GM21381 (cell line): ENCODE measurements around the gene COL15A1.

ENCODE experiments used
- ATAC-seq: cut with Tn5 transposase; IDR thresholded peaks from one replicate; pipeline ENCODE4 v1.9.1; 2021; ENCODE audit warnings: mild to moderate bottlenecking, moderate library complexity; ENCODE audit not compliant: unreplicated experiment

The COL15A1 gene

DNA sequence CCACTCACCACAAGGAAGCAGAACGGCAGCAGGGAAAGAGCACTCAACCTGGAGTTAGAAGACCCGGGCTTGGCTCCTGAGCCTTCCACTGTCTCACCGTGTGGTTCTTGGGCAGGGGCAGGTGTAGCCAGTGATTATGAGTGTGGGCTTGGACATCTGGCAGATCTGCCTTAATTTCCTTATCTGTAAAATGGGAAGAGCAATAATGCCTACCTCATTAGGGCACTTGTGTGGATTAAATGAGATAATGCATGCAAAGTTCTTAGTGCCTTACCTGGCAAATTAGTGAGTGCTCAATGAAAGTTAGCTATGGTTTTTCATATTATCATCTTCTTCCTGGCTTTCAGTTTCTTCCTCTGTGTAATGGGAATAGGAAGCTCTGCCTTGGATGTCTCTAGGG is 28.1 kb upstream of the COL15A1 start:
- no peak for ATAC-seq

DNA sequence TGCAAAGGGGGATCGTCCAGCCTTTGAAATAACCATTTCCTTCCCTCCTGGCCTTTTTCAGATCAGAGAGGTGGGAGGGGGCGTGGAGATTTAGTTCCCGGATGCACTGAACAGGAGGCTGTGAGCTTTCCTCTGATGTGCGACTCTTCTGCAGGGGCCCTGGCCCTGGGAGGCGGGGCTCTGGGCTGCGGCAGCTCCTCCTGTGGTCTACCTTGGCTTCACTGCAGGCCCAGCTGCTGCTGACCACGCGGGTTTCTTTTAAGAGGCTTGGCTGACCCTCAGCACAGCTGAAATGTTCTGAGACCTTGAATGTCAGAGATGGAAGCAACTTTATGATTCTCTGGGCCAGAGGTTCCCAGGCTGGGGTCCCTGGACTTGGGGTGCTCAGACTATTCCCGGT is 27.0 kb upstream of the COL15A1 start:
- no peak for ATAC-seq

DNA sequence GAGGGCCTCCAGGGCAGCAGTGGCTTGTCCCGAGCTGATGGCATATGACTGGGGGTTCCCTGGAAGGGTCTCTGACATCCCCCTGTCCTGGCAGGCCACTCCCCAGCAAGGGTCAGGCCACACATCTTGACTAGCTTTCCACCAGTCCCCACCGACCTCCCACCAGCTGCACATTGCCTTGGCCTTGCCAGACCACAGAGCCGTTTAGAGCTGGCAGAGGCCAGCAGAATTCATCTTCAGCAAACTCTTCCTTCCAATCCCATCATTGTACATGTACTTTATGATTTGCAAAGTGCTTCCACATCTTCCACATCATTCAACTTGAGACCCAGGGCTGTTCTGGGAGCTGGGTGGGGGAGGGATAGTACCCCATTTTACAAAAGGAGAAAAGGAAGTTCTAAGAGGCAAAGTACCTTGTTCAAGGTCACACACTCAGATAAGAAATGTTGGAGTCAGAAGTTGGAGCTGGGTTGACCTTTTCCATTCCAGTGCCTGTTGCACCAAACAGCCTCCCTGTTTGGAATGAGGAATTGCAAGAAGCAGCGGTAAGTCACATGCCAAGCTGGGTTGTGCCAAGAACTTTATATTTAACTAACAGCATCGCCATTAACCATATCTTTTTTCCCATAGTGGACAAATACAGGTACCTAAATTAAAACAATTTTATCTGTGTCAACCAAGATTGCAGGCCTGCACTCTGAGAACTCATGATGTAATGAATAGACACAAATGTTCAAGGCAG is 25.8 kb upstream of the COL15A1 start:
- ATAC-seq, result no peak

DNA sequence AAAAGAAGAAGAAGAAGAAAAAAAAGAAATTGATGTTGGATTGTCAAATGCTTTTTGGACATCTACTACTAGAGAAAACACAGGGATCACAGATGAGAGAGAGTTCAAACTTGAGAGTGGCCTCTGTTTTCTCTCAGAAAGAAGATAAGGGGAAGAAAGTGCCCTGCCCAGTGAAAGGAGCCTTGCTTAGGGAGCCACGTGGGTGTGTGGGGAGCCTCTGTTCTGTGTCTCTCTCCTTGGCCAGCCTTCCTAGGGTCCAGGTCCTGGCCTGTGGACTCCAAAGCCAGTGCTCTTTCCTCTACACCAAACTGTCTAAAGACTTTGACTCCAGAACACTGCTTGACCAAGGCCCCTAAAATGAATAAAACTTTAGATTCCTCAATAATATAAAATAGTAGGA is 22.0 kb upstream of the COL15A1 start:
- no peak for ATAC-seq

DNA sequence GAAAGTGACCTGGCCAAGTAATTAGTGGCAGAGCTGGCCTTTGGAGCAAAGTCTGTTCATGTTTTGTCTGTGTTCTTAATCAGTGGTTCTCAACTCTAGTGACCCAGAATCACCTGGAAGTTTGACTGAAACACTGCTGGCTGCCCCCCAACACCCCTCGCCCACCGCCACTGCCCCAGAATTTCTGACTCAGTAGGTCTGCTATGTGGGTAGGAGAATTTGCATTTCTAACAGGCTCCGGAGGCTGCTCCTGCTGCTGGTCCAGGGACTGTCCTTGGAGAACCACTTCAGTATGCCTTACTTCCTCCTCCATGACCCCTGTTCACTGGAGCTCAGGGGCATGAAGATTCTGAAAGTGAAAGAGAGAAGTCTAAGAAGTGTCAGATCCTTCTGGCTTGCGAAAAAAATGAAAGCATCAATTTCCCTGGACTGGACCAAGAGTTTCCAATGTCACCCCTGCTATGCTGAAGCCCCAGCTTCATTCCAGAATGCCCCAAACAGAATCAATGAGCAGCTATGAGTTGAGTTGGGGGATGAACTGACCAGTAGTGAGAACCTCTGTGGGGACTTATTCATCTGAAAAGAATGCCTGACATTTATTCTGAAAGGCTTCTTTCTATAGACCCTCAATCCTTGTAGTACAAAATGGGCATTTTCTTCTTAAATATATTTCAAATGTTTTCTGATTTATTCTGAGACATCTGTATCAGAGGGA is 20.8 kb upstream of the COL15A1 start:
- no peak for ATAC-seq

DNA sequence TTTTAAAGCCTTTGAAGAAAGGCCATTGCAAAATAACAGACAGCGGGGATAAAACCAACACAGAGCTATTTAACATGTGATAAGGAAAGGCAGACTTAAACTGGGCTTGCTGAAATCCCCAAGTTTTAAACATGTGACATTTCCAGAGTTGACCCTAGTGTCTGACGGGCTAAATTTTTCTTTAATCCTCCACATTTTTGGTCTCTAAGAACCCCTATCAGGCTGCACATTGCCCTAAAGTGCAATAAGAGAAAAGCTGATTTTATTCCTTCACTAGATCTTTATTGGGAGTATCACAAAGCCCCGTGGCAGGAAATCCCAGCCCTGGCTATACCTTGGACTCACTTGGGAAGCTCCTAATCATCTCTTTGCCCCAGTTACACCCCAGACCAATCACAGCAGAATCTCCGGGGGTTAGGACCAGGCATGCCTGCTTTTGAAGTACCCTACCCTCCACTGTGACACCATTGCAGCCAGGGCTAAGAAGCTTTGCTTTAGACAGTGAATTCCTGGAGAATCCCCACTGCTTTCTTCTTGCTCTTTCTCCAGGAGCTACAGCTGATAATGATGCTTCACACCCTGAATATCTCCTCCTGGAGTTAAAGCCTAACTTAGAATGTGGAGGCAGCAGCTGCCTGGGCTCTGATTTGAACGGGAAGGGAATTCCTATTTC is 20.1 kb upstream of the COL15A1 start:
- no peak for ATAC-seq

DNA sequence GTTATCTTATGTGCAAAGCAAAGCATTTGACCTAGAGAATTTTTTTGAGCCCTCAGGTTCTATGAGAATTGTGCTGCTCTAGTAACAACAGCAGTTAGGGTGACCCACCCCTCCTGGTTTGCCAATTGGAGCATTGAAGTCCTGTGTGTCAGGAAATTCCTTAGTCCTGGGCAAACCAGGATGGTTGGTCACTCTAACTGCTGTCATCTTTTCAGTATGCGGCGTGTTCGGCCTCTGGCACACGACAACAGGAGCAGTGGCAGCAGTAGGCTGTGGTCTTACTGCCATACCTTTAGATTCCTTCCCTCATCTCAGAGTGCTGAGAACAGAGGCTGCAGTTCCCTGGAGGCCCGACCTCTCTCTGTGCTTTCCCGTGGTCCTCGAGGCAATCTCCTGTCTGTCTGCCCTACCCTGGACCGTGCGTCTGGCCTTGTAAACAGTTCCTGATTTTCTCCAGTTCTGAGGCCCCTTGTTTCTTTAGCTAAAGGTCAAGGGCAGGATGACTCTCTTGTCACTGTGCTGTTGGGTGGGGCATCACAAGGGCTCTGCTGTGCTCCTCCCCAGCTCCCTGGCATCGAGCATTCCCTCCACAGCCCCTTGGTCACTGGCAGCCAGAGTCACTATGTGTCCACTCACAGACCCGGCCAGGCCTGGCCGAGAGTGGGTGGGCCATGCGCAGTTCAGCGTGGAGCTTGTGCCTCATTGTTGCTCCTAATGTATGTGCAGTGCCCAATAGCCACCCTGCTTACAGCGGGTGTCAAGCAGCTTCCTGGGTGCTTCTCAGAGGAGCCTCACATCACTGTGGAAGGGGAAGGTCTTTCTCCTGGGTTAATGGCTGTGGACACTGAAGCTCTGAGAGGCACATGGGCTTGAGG is 18.5 kb upstream of the COL15A1 start:
- no peak for ATAC-seq

DNA sequence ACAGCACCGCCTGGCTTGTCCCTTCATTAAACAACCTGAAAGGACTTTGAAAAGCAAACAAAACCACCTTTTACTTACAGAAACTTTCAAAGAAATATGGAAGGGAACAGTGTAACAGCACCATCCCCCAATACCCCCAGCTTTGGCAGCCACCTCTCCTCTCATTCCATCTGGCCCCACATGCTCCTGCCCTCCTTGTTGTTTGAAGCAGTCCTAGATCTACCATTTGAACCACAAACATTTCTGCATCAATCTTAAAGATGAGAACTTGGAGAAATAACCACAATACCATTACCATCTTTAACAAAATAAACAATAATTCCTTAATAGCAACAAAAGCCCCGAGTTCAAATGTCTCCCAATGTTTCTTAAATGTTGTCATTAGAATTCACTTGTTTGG is 17.8 kb upstream of the COL15A1 start:
- no peak for ATAC-seq

DNA sequence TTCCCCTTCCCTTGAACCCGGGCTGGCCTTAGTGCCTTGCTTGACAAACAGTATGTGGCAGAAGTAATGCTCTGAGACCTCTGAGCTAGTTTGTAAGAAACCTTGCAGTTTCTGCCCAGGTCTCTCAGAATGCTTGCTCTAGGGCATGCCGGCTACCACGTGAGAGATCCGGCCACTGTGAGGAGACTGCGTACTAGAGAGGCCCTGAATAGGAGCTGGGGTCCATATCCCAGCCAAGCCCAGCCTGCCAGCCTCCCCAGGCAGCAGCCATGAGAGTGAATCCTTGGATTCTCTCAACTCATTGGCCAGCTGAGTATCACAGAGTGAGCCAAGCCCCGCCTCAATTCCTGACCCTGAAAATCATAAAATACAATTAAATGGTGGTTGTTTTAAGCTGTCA is 16.0 kb upstream of the COL15A1 start:
- no peak for ATAC-seq

DNA sequence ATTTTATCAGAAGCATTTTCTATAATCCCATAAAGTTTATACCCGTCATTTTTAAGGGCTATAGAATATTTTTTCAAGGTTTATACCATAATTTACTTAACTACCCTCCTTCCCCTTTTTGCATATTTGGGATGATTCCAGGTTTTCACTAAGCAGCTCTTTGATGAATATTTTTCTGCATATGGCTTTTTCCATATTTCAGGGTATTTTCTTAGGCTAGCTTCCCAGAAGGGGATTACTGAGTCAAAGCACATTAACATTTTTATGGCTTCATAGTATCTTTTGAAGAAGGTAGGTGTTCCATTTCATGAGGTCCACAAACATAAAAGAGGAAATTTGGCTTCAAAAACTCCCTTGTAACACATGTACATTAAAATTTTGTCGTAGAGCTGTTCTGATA is 14.6 kb upstream of the COL15A1 start:
- no peak for ATAC-seq

DNA sequence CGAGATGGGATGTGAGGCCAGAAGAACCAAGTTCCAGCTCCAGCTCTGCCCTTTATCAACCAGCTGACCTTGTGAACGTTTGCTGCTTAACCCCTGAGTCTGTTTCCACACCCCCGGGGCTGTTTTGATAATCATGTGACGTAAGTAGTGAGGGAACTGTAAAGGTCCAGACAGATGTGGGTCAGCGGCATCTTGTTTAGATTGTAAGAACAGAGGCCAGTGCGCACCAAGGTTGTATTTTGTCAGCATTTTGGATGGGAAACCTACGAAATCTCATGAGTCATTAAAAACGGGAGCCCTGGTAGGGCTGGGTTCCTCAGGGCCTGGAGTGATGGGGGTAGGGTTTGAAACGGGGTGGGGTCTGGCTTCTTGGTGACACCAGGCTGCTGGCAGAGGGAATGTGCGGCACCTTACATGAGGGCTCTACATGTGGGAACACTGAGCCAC is 13.8 kb upstream of the COL15A1 start:
- no peak for ATAC-seq

DNA sequence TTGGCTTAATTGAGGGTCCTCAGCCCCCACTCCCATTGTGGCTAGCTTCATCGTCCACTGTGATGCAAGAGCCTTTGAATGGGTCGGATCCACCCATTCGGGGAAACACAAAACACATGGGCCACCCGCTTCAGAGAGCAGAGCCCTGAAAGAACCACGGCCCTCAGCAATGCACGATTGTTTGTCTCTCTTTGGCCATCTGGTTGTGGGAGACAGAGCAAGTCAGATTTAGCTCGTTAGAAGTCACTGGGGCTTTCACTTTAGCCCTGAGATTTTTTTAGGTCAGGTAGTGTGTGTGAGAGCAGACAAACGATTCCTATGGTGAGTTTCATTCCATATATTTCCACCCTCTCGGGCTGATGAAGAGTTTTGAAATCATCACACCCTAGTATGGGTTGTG is 12.9 kb upstream of the COL15A1 start:
- no peak for ATAC-seq

DNA sequence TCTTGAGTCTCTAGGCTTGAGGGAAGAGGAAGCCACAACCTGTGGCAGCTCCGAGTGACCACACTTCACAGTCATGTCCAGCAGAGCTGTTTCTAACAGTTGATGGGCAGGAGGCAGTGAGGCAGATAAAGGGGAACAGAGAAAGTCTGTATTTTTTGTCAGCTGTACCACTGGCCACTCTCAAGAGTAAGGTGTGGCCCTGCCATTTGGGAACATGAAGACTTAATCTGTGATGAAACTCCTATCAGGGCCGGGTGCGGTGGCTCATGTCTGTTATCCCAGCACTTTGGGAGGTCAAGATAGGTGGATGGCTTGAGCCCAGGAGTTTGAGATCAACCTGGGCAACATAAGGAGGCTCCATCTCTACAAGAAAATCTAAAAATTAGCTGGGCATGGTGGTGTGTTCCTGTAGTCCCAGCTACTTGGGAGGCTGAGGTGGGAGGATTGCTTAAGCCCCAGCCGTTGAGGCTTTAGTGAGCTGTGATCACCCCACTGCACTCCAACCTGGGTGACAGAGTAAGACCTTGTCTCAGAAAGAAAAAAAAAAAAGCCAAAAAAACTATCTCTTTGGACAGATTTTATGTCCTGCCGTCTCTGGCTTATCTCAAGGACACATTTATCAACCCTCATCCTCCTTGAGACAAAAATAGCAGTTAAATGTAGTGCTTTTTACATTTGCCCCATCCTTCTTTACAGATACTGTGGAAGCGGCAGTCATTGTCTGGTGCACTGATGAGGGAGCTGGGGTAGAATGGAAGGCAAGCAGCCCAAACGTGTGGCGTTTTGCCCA is 11.9 kb upstream of the COL15A1 start:
- no peak for ATAC-seq

DNA sequence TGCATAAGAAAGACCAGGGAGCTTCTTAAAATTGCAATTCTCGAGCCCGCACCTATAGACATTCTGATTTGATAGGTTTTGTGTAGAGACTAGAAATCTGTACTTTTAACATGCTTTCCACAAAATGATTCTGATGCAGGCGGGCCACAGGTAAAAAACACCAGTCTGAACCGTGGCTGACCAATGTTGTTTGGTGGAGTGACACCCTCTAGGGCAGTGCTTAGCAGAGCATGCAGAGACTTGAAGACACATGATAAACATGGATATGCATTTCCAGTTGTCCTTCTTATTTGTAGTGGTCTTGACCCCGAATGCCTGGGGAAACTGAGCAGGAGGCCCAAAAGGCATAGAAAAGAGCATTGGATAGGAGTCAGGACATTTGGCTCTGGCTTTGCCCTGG is 10.5 kb upstream of the COL15A1 start:
- no peak for ATAC-seq

DNA sequence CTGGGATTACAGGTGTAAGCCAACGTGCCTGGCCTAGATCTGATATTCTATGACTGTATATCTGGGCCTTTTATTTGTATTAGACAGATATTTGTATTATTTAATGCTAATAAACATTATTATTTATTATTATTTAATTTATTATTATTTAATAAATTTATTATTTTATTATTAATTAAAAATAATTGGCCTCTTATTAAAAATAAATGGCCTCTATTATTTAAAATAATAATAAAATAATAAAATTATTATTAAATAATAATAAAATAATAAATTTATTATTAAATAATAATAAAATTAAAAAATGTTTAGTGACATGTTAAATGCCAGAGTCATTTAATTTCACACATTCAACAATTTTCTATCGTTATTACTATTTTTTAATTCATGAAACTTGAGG is 9.8 kb upstream of the COL15A1 start:
- ATAC-seq, result no peak

DNA sequence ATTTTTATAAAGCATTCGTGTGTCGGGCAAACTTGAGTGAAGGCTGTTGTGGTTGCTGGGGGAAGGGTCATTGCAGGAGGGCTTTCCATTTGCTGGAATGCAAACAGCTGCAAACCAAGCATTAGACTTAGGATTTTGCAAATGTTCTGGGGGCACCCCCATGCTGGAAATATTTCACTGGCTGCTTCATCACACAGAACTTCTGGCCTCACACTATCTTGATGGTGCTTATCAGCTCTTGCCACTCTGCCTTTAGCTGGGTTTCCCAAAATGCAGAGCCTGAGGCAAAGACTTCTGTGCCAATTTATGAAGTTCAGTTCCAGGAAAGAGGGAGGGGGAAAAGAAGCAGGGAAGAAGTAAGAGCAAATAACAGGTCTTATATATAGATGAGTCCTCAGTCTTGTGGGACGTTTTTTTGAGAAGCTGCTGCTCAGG is 8.6 kb upstream of the COL15A1 start:
- no peak for ATAC-seq

DNA sequence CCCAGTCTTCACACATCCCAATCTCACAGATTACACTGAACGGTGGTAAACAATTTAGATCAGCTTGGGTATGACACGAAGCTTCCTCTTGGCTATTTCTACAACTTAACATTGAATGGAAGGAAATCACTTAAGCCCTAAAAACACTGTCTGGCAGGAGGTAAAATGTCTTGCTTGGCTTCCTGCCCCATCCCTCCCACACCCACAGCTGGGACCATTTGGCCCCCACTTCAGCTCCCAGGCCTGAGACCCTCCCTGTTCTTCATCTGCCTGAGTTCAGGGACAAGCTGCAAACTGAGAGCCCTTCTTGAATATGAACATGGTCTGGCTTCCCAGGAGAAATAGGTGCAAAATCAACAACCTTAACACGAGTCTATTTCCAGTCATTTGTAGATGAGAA is 3.4 kb upstream of the COL15A1 start:
- ATAC-seq, result no peak

DNA sequence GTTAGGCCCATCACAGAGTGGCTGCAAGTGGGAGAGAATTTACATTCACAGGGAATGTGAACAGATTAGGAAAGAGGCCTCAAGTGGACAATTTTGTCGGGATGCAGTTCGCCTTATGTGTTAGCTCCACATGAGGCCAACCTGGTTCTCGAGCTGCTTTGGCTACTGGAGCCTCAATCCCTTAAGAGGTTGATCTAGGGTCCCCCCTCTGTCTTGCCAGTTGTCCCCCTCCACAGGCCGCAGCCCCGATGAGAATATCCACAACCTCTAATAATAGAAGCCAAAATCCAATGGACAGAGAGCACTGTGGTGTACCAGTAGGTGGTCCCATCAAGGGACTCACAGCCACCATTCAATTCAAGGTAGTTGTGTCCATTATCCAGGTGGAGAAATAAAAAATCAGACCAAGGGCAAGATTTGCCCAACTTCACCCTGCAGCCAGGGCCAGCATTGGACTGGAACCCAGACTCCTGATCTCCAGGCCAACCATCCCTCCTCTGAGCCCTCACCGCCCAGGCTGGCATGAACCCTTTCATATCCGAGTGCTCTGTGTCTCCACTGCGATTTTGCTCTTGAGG is 1.7 kb upstream of the COL15A1 start:
- ATAC-seq, result no peak

DNA sequence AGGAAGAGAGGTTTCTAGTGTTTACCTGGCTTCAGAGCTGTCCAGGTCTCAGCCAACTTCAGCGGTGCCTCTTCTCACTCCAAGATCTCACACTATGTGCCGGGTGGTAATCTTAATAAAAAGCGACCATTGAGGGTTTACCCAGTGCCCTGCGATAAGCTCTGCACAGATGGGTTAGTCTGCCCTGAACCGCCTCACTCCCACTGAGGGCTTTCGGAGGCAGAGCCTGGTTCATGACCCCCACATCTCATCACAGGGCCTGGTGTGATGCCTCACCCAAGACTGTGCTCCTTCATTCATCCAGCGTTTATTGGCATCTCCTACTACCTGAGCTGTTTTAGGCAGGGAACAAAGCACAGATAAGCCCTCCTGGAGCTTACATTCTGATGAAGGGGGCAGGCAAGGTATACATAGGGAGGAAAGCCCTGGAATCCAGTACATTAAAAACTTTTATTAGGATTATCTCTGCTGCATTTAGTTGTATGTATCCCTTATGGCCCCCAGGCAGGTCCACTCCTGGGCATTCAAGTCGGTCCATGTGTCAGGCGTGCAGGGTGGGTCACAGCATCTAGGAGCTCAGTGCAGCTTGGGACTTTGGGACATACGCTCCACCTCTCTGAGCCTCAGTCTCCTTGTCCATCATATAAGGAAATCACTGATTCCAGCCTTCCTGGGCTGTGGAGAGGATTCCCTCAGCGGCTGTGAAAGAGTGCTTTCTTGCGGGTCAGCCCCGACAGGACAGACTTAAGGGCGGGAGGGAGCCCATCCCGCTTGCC is 613 bp upstream of the COL15A1 start:
- no peak for ATAC-seq
